CD4-positive, alpha-beta memory T cell (primary cell): ENCODE measurements around the gene MS4A4E. TPM values are rescaled to one million over a fixed set of nuclear protein-coding genes. Genes with fewer than 3 reads are reported as not detected.
"Not testable (repeated sequence)": the region's sequence is repeated elsewhere in the genome, so short reads cannot be mapped to it uniquely, and the experiment has no call there.

Experiments
- CTCF ChIA-PET: fragments of 350-600 bp; sonication (Branson Sonifier 250); formaldehyde crosslinking; loops from one replicate; lab custom pipeline; 2021; ENCODE audit warnings: inconsistent platforms; ENCODE audit not compliant: partially characterized antibody; lab: Charles Lee
- POLR2A ChIA-PET: fragments of 350-600 bp; sonication (Branson Sonifier 250); formaldehyde crosslinking; loops from one replicate; lab custom pipeline; 2021; ENCODE audit not compliant: partially characterized antibody; lab: Charles Lee
- DNase-seq, 5 donors: peaks; one replicate each; pipeline versions ENCODE4 v3.0.0 to v3.0.0-alpha.2; 2020 to 2022; ENCODE audit warnings: mixed read lengths in 1 of 5
- H3K27ac ChIP-seq: one replicate; pipeline ENCODE4 v1.7.0; 2013; ENCODE audit warnings: low read depth, low read length
- H3K27me3 ChIP-seq: 2 replicates; pipeline ENCODE4 v1.7.0; 2013; ENCODE audit warnings: mild to moderate bottlenecking, low read length, moderate library complexity; ENCODE audit not compliant: insufficient read depth
- H3K36me3 ChIP-seq: 2 replicates; pipeline ENCODE4 v1.7.0; 2013; ENCODE audit warnings: mild to moderate bottlenecking, low read length, moderate library complexity; ENCODE audit not compliant: insufficient read depth
- H3K4me1 ChIP-seq: 2 replicates; pipeline ENCODE4 v1.7.0; 2013; ENCODE audit warnings: mild to moderate bottlenecking, low read length, moderate library complexity; ENCODE audit not compliant: insufficient read depth
- H3K4me3 ChIP-seq, 2 donors: one replicate each; pipeline ENCODE4 v1.7.0; 2013; ENCODE audit warnings: low read length in 2 of 2, mild to moderate bottlenecking in 1 of 2
- H3K9me3 ChIP-seq, 2 donors: one replicate each; pipeline ENCODE4 v1.7.0; 2013; ENCODE audit warnings: low read length in 2 of 2, control low read depth in 1 of 2; ENCODE audit not compliant: control insufficient read depth in 1 of 2
- H3K27ac Mint-ChIP-seq, 7 donors: one replicate each; pipeline ENCODE4 v1.8.0; 2020 to 2021; ENCODE audit warnings: mixed read lengths in 7 of 7, mild to moderate bottlenecking in 6 of 7, inconsistent platforms in 3 of 7, moderate library complexity in 3 of 7
- H3K27me3 Mint-ChIP-seq, 2 donors: one replicate each; pipeline ENCODE4 v1.8.0; 2020 to 2021; ENCODE audit warnings: mixed read lengths in 2 of 2
- H3K36me3 Mint-ChIP-seq, 2 donors: one replicate each; pipeline ENCODE4 v1.8.0; 2020 to 2021; ENCODE audit warnings: mixed read lengths in 2 of 2, inconsistent platforms in 1 of 2, mild to moderate bottlenecking in 1 of 2
- H3K4me1 Mint-ChIP-seq, 4 donors: one replicate each; pipeline ENCODE4 v1.8.0; 2020 to 2021; ENCODE audit warnings: mixed read lengths in 4 of 4, mild to moderate bottlenecking in 1 of 4
- H3K4me3 Mint-ChIP-seq, 8 donors: one replicate each; pipeline ENCODE4 v1.8.0; 2020 to 2021; ENCODE audit warnings: mixed read lengths in 8 of 8, mild to moderate bottlenecking in 7 of 8, moderate library complexity in 6 of 8, inconsistent platforms in 3 of 8
- H3K9me3 Mint-ChIP-seq, 8 donors: one replicate each; pipeline ENCODE4 v1.8.0; 2020 to 2021; ENCODE audit warnings: mixed read lengths in 8 of 8, mild to moderate bottlenecking in 5 of 8, inconsistent platforms in 3 of 8, moderate library complexity in 1 of 8
- intact Hi-C: fragments of 100-400 bp; cut with micrococcal nuclease; formaldehyde crosslinking; loops from one replicate; pipeline ENCODE4 v1.15.1; 2023
- polyA plus RNA-seq, 2 donors: library from polyadenylated mRNA; unstranded; fragments of 300-500 nt; fragmentation: Illumina TruSeq; gene quantifications; one replicate each; pipeline ENCODE4 v1.2.3, GENCODE V29; 2021
- total RNA-seq, 2 experiments: library from RNA; stranded (reverse); gene quantifications; one replicate each; pipeline ENCODE4 v1.2.3, GENCODE V29; 2021

Gene MS4A4E
- total and polyA plus RNA-seq, 4 experiments from 2014 or later = not detected

GRCh38 chr11:60206616-60207015 lies 36.3 kb downstream of the MS4A4E start:
- Mint-ChIP-seq H3K27me3 (peaks cover 8 to 16% of the 10 kb centered on the region in 2 donors), H3K36me3 (no peaks in the 10 kb centered on the region), H3K4me1 (no peaks in the 10 kb centered on the region), H3K4me3 (no peak overlapping the region), H3K27ac (no peak overlapping the region), H3K9me3 (peaks cover 0 to 4% (median 0%) of the 10 kb centered on the region in 8 donors)
- Histone ChIP-seq H3K4me1 (no peaks in the 10 kb centered on the region), H3K9me3 (no peaks in the 10 kb centered on the region), H3K36me3 (no peaks in the 10 kb centered on the region), H3K27ac (no peak overlapping the region), H3K4me3 (no peak overlapping the region), H3K27me3 (no peaks in the 10 kb centered on the region)
- CTCF ChIA-PET = no interaction called here
- intact Hi-C loops = no loop called here
- no peak for DNase-seq
- POLR2A ChIA-PET = no interaction called here

- intact Hi-C loops = no loop called here
- DNase-seq = no peak
- no peaks in the 10 kb centered on the region for H3K4me1 ChIP-seq
- H3K27ac ChIP-seq = no peak overlapping the region
- no peaks in the 10 kb centered on the region for H3K36me3 ChIP-seq
- Mint-ChIP-seq H3K36me3 (no peaks in the 10 kb centered on the region), H3K4me3 (no peak overlapping the region), H3K27me3 (peaks cover 8 to 16% of the 10 kb centered on the region in 2 donors), H3K4me1 (no peaks in the 10 kb centered on the region), H3K9me3 (peaks cover 0 to 4% (median 0%) of the 10 kb centered on the region in 8 donors), H3K27ac (no peak overlapping the region)
- H3K4me3 ChIP-seq = no peak overlapping the region
- H3K27me3 ChIP-seq = no peaks in the 10 kb centered on the region
- H3K9me3 ChIP-seq = no peaks in the 10 kb centered on the region
- CTCF ChIA-PET = no interaction called here
- POLR2A ChIA-PET = no interaction called here
Measured at GRCh38 chr11:60204922-60205321, 38.0 kb downstream of the MS4A4E start.

GRCh38 chr11:60201334-60201733 lies 41.6 kb downstream of the MS4A4E start:
- DNase-seq, H3K27ac ChIP-seq, H3K4me3 ChIP-seq, POLR2A ChIA-PET, H3K9me3 ChIP-seq, H3K27ac Mint-ChIP-seq, H3K9me3 Mint-ChIP-seq, CTCF ChIA-PET, H3K27me3 ChIP-seq, H3K4me1 ChIP-seq, H3K36me3 ChIP-seq, H3K4me3 Mint-ChIP-seq, H3K36me3 Mint-ChIP-seq, H3K4me1 Mint-ChIP-seq, intact Hi-C loops: not testable (repeated sequence)
- peaks cover 5 to 11% of the 10 kb centered on the region in 2 donors for H3K27me3 Mint-ChIP-seq

GRCh38 chr11:60197442-60197841 lies 45.5 kb downstream of the MS4A4E start:
- H3K4me1 Mint-ChIP-seq = peaks cover 0 to 2% (median 0%) of the 10 kb centered on the region in 4 donors
- CTCF ChIA-PET = no interaction called here
- Histone ChIP-seq H3K4me3 (no peak overlapping the region), H3K27ac (no peak overlapping the region), H3K27me3 (no peaks in the 10 kb centered on the region), H3K9me3 (no peaks in the 10 kb centered on the region), H3K4me1 (no peaks in the 10 kb centered on the region), H3K36me3 (no peaks in the 10 kb centered on the region)
- intact Hi-C loops = no loop called here
- no peak for DNase-seq
- H3K27ac Mint-ChIP-seq = no peak overlapping the region
- no peak overlapping the region for H3K4me3 Mint-ChIP-seq
- H3K36me3 Mint-ChIP-seq = no peaks in the 10 kb centered on the region
- peaks cover 0 to 4% (median 2%) of the 10 kb centered on the region in 8 donors for H3K9me3 Mint-ChIP-seq
- peaks cover 9 to 10% of the 10 kb centered on the region in 2 donors for H3K27me3 Mint-ChIP-seq
- POLR2A ChIA-PET = no interaction called here

- no peaks in the 10 kb centered on the region for H3K9me3 ChIP-seq
- no peaks in the 10 kb centered on the region for H3K36me3 Mint-ChIP-seq
- no peak overlapping the region for H3K4me3 Mint-ChIP-seq
- ChIA-PET POLR2A (no interaction called here), CTCF (interaction anchor here (1.7 kb wide), 1 partner anchor 373 kb away, joined by 5 read pairs; no protein-coding TSS in a partner anchor)
- H3K27ac ChIP-seq = no peak overlapping the region
- peaks cover 0 to 2% (median 0%) of the 10 kb centered on the region in 4 donors for H3K4me1 Mint-ChIP-seq
- H3K9me3 Mint-ChIP-seq = peaks cover 0 to 4% (median 0%) of the 10 kb centered on the region in 8 donors
- intact Hi-C loops = no loop called here
- H3K4me3 ChIP-seq = no peak overlapping the region
- no peaks in the 10 kb centered on the region for H3K4me1 ChIP-seq
- no peak for DNase-seq
- H3K27me3 ChIP-seq = no peaks in the 10 kb centered on the region
- peaks cover 9 to 10% of the 10 kb centered on the region in 2 donors for H3K27me3 Mint-ChIP-seq
- H3K27ac Mint-ChIP-seq = no peak overlapping the region
- no peaks in the 10 kb centered on the region for H3K36me3 ChIP-seq
Measured at GRCh38 chr11:60195923-60196368, 47.0 kb downstream of the MS4A4E start.

GRCh38 chr11:60194511-60194910 lies 48.4 kb downstream of the MS4A4E start:
- Histone ChIP-seq H3K4me1 (no peaks in the 10 kb centered on the region), H3K36me3 (no peaks in the 10 kb centered on the region), H3K27me3 (no peaks in the 10 kb centered on the region), H3K27ac (no peak overlapping the region), H3K4me3 (no peak overlapping the region), H3K9me3 (no peaks in the 10 kb centered on the region)
- no peaks in the 10 kb centered on the region for H3K36me3 Mint-ChIP-seq
- no peak for DNase-seq
- peaks cover 0 to 2% (median 0%) of the 10 kb centered on the region in 4 donors for H3K4me1 Mint-ChIP-seq
- ChIA-PET CTCF (interaction anchor here (1.7 kb wide), 1 partner anchor 371 kb away, joined by 5 read pairs; no protein-coding TSS in a partner anchor), POLR2A (no interaction called here)
- H3K4me3 Mint-ChIP-seq = no peak overlapping the region
- H3K9me3 Mint-ChIP-seq = peaks cover 0 to 4% (median 0%) of the 10 kb centered on the region in 8 donors
- H3K27ac Mint-ChIP-seq = no peak overlapping the region
- intact Hi-C loops = no loop called here
- H3K27me3 Mint-ChIP-seq = peaks cover 9 to 10% of the 10 kb centered on the region in 2 donors

GRCh38 chr11:60193687-60194433 lies 49.1 kb downstream of the MS4A4E start:
- Mint-ChIP-seq H3K36me3 (no peaks in the 10 kb centered on the region), H3K27me3 (peaks cover 9 to 10% of the 10 kb centered on the region in 2 donors), H3K4me1 (peaks cover 0 to 2% (median 0%) of the 10 kb centered on the region in 4 donors), H3K4me3 (no peak overlapping the region), H3K27ac (no peak overlapping the region), H3K9me3 (peaks cover 0 to 4% (median 0%) of the 10 kb centered on the region in 8 donors)
- Histone ChIP-seq H3K4me3 (no peak overlapping the region), H3K27ac (no peak overlapping the region), H3K9me3 (no peaks in the 10 kb centered on the region), H3K36me3 (no peaks in the 10 kb centered on the region), H3K27me3 (no peaks in the 10 kb centered on the region), H3K4me1 (no peaks in the 10 kb centered on the region)
- CTCF ChIA-PET = interaction anchor here (1.3 to 2.0 kb wide), 3 partner anchors 11 to 371 kb away, joined by 3 to 6 read pairs (median 5); partner anchors contain the start of gene MS4A6A
- peak; percentile 29 to 61 (median 49) for DNase-seq
- POLR2A ChIA-PET = no interaction called here
- intact Hi-C loops = no loop called here
